Measurements from ENCODE around the gene CYSLTR2.

Gene CYSLTR2

GRCh38 chr13:48733739-48734335 is 80.1 kb downstream of the CYSLTR2 start:
- in situ Hi-C loops (cut with MboI; ENCODE audit: low sequenced_read_pairs): no loop called here

DNA sequence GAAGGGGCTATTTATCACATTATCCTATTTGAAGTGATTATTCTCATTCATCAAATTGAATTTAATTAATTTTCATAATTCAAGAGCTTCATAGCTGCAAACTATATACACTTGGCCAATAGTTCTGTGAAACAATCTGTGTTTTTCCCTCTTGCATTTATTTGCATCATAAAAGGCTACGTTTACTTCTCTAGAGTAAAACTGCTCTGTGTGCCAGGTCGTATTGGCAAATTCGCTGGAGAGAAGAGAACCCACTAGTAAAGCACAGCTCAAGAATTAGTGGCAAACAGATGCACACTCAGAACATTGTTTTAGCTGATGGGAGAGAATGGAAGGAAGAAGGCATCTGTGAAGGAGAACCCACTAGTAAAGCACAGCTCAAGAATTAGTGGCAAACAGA is 81.8 kb downstream of the CYSLTR2 start:
- in situ Hi-C loops (cut with MboI; ENCODE audit: low sequenced_read_pairs): no loop called here

DNA sequence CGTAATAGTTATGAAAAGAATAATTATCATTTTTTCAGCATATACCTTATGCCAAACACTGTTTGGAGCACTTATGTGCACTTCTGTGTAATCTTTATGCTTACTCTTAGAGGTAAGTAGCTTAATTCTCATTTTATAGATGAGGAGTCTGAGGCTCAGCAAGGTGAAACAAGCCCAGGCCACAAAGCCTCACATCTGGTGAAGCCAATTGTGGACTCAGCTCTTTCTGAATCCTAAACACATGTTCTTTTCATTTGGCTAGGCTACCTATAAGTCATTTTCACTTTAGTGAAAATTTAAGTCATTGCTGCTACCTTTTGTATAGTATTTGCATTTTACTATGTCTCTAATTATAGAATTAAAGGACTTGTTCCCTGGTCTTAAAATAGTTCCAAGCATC is 84.0 kb downstream of the CYSLTR2 start:
- in situ Hi-C loops (cut with MboI; ENCODE audit: low sequenced_read_pairs): no loop called here

DNA sequence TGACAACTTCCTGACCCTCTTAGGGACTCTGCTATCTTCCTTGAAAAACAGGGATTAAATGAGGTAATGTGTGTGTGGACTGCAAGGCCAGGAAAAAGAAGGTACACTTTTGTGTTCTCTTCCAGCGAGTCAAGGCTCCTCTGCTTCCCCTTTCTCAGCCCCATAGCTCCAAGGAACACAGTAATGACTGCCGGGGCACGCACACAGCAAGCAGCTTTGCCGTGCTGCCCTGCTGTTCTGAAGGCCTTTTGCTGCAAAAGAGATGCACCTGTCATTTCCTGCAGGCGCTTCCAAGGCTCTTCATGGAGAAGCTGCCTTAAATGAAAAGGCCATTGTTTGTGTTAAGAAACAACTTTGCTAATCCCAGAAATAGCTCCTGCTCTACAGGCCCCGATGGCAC is 84.6 kb downstream of the CYSLTR2 start:
- in situ Hi-C loops (cut with MboI; ENCODE audit: low sequenced_read_pairs): no loop called here

DNA sequence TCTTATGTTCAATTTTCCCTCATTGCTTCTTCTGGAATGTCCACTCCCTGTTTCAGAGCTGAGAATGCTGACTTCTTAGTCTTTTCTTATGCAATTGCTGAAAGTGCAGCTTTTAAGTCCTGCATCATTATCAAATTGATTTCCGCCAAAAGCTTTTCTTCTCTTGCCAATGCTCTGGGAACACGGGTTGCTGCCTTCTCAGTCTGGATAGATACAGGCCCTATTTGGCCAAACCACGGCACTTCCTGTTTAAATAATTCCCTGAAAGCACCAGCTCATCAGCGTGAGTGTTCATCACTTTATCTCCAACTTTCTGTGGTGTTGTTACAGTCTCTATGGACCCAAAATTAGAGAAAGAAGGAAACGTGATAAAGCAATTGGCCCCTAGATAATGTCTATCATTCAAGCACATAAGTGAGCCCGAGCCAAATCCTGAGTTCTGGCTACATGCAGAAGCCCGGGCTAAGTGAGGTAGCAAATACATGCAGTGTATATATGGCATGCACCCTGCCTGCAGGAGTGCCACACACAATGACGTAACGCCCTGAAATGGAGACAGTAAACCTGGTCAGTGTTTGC is 85.7 kb downstream of the CYSLTR2 start:
- in situ Hi-C loops (cut with MboI; ENCODE audit: low sequenced_read_pairs): no loop called here

DNA sequence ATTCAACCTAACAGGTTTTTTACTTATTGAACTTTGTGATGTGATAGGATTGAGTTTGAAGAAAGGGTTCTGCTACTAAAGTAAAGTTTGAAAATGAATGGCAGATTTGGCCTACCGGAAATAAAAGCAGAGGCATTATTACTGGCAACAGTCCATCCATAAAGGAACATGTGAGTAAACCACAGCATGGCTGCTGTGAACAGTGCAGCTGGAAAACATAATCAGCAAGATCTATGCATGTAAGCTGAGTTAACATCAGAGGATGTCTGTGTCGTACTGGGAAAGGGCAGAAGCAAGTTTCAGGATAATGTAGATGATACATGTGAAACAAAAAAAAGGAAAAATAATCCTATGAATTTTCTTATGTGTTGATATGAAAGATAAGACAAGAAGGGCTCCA is 87.6 kb downstream of the CYSLTR2 start:
- in situ Hi-C loops (cut with MboI; ENCODE audit: low sequenced_read_pairs): no loop called here

- in situ Hi-C loops (cut with MboI; ENCODE audit: low sequenced_read_pairs): no loop called here
These were observed 93.1 kb downstream of the CYSLTR2 start for GRCh38 chr13:48746821-48747220.

DNA sequence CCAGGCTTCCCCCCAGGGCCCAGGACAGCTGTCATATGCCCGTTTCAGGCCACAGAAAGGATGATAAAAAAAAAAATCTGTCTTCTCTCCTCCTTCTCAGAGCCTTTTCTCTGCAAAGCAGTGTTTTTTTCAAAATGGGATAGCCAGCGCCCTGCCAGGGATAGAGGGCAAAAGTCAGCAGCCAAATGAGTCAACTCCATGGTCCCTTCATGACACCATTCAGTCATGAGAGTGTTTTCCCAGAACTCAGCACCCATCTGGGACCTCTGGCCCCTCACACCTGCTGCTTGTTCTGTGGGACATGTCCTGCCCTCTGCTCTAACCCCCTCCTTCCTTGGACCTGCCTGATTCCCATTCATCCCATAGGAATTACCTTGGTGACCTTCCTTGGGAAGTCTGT is 95.0 kb downstream of the CYSLTR2 start:
- in situ Hi-C loops (cut with MboI; ENCODE audit: low sequenced_read_pairs): no loop called here

DNA sequence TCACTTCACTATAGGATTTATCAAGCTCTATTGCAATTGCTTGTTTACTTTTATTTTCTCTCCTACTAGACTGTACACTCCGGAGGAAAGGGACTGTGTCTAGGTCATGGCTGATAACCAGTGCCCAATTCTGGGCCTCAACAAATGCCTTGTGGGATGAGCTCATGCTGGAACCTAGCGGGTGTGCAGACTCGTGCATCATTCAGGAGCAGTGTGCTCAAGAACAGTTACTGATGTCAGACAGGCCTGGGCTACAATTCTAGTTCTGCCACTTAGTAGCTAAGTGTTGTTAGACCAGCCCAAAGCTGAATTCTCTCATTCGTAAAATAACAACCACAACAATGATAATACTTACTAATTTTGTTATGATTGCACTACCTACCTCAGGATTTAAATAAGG is 95.4 kb downstream of the CYSLTR2 start:
- in situ Hi-C loops (cut with MboI; ENCODE audit: low sequenced_read_pairs): no loop called here

- in situ Hi-C loops (cut with MboI; ENCODE audit: low sequenced_read_pairs): no loop called here
These were observed 96.2 kb downstream of the CYSLTR2 start for GRCh38 chr13:48749699-48750473.

DNA sequence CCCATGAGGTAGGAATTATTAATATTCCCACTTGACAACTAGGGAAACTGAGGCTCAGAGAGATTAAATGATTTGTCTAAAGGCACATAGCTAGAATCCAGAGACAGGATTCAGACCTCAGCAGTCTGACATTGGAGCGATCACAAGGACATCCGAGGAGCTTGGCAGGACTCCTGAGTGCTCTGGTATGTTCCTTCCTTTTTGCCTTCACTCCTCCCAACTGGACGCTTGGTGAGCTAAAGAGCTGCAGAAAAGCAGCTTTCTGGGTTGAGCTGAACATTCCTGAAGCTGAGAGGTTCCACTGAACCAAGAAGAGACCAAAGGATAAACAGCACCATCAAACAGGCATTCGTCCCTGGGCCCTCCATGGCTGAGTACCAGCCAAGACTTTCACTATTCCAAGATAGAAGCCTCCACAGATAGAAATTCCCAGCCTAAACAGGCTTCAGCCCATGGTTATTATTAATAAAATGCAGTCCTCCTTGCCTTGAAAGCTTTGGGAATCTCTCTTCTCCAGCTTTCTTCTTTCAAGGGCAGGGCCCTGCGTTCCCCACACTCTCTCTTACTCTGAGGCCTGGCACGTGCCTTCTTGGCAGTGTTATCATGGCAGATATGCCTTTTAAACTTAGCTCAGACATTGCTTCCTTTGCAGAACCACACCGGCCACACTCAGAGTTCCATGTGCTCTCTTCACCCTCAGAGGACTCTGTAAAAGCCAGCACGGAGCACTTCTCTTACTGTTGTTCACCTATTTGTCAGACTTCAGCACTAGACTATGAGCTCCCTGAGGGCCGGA is 97.1 kb downstream of the CYSLTR2 start:
- in situ Hi-C loops (cut with MboI; ENCODE audit: low sequenced_read_pairs): no loop called here

DNA sequence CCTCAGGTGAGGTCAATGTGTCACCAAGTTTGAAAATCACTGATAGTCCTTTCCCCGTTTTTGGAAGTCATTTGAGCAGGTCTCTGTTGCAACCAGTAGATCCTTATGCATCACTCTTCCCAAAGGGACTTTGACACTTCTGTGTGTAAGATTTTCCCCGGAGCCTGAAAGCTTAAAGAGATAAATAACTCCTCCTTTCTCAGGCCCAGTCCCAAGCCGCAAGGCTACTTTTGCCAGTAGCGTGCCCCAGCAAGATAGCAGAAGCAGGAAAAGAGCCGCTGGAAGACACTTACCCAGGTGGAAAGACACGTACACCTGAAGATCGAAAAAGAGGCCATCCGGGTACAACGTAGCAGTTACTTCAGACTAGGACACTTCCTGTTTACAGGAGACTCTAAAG is 106.9 kb downstream of the CYSLTR2 start:
- in situ Hi-C loops (cut with MboI; ENCODE audit: low sequenced_read_pairs): loop anchor here (10.0 kb wide), 1 partner anchor 166 kb away; no protein-coding TSS in a partner anchor
